ENCODE results near the gene EXT2.

EXT2 gene

DNA sequence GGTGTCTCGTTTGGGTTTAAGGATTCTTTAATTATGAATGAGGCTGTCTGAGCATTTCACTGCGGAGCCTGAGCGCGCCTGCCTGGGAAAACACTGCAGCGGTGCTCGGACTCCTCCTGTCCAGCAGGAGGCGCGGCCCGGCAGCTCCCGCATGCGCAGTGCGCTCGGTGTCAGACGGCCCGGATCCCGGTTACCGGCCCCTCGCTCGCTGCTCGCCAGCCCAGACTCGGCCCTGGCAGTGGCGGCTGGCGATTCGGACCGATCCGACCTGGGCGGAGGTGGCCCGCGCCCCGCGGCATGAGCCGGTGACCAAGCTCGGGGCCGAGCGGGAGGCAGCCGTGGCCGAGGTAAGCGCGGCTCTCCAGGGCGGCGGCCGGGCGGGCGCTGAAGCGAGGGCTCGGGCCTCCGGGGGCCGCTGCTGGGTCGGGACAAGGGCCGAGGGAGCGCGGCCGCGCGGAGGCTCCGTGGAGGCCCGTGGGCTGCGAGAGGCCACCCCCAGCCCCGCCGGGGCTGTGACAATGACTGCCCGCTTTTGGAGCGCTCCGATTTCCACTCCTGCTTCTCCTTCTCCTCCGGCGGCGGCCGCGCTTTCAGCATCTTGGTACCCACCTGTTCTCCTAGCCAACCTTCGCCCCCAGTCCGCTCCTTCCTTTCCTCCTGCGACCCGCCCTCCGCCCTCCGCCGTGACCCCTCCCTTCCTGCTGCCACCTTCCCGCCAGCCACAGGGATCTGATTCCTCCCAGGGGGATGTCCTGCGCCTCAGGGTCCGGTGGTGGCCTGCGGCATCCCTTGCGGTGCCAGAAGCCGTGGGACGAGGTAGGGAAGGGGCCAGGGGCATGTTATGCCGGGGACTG lies at the start of gene EXT2:
Gene EXT2, plus strand, starts transcription at position 173 of the 854 bp plus-strand sequence. CDS start 12,035 bp downstream, outside the sequence.
- DNase-seq: peak; percentile 35 to 71

DNA sequence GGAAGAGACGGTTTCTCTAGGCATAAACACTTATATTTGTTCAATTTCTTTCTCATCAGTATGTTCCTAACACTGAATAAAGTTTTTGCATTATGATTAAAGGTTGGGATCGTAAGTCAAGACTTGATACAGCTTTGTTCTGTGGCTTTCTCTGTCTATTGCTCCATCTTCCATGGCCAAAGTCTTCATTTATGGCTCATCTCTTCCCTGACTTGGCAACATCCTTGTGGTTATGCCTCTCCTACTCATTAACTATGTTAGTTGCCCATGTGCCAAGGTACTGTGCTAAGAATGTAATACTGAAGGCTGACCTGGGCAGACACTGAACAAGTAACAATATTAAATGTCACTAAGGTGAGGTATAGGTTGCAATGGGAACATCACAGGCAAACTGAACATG lies 49.3 kb upstream of the EXT2 start:
- DNase-seq: no peak

DNA sequence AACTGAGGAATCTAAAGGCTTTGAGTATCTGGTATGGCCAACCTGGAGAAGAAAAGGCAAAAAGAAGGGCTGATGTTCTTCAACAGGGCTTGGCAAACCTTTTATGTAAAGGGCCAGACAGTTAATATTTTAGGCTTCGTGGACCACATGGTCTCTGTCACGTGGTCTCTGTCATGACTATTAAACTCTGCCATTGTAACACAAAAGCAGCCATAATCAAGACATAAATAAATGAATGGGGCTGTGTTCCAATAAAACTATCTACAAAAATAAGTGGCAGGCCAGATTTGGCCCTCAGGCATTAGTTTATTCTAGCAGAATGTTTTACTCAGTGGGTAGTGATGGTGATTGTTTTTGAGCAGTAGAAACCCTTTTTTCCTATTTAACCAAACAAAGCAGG lies 48.2 kb upstream of the EXT2 start:
- DNase-seq: no peak

DNA sequence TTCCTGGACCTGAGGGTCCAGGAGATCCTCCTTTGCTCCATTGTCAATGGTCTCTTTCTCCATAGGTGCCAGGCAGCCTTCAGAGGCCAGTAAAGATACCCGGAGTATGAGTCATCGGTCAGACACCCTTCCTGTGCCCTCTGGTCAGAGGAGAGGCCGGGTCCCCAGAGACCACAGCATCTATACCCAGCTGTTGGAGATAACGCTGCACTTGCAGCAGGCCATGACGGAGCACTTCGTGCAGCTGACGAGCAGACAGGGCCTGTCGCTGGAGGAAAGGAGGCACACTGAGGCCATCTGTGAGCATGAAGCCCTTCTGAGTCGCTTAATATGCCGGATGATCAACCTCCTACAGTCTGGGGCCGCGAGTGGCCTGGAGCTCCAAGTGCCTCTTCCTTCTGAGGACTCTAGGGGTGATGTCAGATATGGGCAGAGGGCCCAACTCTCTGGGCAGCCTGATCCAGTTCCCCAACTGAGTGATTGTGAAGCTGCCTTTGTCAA lies 47.5 kb upstream of the EXT2 start, which contains the start of gene ACCSL:
Gene ACCSL, plus strand, starts transcription at position 51 of the 501 bp plus-strand sequence. Its CDS starts 56 bp downstream, at position 107.
- no peak for DNase-seq

DNA sequence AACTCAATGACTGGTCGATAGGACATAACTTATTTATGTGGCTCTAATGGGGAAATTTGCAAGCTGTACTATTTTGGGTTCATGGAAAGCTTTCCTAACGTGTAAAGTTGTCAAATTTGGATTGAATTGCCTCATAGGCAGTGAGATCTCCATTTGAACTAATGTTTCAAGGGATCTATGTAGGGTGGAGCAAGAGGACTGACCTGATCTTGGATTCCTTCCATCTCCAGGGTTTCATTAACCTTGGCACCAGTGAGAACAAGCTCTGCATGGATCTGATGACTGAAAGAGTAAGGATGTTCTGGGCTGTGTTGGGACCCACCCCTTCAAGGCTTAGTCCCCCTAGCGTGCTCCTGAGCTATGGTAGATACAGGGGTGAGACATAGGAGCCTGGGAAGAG lies 45.6 kb upstream of the EXT2 start:
- DNase-seq: no peak

DNA sequence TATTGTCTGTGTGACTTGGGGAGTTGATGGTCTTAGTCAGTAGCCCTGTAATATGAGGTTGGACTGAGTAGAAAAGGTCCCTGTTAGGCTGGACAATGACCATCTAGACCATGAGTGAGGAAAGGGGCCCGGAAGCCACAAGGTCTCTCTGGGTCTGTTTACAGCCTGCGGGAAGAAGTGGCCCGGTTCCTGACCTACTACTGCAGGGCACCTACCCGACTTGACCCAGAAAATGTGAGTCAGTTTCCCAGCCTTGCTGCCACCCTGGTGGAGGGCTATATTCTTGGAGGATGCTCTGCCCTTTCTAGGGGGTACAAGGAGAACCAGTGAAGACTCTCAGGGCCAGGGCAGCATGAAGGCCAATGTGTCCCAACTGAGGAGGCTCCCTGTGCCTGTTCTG lies 44.3 kb upstream of the EXT2 start:
- no peak for DNase-seq

DNA sequence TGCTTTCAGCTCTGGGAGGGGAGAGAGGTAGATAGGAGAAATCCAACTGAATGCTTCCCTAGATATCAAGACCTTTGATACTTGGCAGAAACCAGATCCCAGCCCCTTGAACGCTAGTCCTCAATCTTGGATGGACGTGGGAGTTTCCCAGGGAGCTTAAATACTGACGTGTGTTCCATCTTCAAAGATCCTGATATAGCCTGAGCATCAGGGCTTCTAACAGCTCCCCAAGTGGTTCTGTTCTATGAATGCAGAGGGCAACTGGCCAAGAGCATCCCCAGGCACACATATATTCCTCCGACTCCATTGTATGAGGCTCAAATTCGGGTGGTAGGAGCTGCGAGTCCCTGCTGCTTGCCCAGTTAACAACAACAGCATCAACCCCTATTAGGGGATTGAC lies 38.1 kb upstream of the EXT2 start:
- no peak for DNase-seq

DNA sequence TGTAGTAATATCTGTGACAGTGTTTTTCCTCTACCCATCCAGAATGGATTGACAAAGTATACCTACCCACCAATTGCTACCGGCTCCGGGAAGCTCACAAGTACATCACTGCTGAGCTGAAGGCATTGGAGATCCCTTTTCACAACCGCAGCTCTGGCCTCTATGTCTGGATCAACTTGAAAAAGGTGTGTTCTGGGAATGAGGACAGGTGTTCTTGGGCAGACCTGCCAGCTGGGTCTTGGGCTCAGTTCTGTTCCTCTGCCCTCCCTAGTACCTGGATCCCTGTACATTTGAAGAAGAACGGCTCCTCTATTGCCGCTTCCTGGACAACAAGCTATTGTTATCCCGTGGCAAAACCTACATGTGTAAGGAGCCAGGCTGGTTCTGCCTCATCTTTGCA lies 37.2 kb upstream of the EXT2 start:
- no peak for DNase-seq

DNA sequence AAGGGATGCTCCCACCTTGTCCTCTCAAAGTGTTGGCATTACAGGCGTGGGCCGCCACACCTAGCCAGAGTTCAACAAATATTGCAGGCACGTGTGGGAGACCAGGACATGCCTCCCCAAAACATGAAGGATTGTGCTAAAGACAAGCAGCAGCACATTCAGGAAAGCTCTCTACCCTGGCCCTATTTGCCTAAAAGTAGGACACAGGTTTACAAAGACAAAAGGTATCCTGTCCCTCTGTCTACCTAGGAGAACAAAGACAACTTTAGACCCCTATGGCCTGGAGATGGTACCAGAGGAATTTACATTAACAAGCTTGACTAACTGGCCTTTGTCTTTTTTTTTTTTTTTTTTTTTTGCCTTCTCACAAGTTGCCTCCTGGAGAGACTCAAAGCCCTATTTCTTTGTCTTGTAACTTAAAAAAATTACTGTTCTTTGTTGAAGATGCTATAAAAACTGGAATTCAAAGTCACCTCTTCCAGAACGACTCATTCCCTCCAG lies 30.3 kb upstream of the EXT2 start:
- no peak for DNase-seq

DNA sequence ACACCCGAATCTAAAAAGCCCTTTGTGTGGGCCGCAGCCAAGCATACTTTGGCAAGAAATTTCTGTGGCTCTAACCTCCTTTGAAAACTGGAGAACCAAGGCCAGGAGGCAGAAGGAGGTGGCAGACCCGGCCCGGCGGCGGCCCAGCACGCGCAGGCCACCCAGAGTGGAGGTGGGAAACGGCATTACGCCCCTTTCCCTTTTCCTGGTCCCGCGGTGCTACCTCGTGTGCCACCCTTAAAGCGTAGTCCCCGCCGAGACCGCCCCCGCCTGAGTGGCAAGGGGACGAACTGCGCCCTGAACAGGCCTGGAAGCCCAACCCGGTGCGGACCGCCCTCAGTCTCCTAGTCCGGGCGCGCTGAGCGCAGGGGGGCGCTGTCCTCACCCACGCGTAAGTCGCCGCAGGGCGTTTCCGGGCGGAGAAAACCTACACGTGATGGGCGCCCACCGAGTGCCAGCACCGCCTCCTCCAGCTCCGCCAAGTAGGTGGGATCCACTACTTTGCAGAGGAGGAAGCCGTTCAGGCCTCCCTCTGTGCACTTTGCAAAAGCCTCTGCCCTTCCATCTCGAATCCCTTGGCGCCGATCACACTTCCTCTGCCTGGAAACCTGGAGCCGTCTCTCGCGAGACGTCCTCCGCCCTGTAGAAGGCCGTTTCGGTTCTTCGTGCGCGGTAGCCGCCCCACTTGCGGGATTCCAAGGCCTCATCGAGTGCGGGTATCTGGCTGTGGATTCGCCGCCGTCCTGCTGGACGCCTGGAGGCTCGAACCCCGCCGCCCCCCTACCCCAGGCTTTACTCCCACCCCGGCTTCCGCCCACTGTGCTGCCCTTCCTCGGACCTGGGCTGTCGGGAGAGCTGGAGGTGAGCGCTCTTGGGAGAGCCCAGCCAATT lies 29.4 kb upstream of the EXT2 start, which contains the start of gene ACCS:
Gene ACCS, plus strand, starts transcription at position 430 of the 891 bp plus-strand sequence. CDS start 1,358 bp downstream, outside the sequence.
- DNase-seq: peak; percentile 84 to 90

DNA sequence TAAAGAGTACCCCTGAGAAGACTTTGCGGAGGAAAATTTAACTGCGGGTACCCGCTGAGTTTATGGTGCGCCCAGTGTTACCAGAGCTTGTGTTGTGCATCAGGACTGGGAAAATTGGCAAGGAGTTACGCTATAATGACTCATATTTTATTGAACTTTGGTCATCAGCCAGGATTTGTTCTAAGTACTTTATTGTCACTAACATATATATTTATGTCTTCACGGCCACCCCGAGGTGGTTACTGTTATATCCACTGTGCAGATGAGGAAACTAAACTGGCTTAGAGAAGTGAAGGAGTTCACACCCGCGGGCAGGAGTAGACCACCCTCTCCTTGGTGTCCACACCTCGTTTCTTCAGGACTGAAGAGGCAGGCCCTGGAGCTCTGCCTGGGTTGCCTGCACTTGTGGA lies 28.7 kb upstream of the EXT2 start:
- DNase-seq: peak in 1 of 2 experiments; percentile 43

DNA sequence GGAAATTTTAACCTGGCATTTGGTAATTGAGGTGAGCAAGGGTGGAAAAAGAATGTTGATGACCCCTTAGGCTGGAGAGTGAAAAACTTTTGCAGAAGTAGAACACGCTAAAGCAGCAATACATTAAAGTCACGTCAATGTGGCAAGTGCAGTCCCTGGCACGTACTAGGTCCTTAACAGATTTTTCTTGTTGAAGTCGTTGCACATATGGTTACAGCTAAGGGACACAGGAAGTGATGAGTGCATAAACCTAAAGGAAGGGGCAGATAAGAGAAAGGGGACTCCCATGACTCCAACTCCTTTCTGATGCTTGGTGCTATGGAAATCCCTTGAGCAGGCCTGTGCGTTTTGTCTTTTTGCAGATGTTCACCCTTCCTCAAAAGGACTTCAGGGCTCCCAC lies 28.2 kb upstream of the EXT2 start:
- DNase-seq: no peak

DNA sequence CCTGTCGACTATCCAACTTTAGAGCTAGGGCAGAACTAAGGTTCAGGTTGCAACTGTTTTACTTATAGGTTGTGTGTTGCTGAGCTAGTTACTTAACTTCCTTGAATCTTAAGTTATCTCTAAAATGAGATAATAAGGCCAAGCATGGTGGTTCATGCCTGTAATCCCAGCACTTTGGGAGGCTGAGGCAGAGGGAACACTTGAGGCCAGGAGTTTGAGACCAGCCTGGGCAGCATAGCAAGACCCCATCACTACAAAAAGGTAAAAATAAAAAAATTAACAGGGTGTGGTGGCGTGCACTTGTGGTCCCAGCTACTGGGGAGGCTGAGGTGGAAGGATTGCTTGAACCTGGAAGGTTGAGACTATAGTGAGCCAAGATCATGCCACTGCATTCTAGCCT lies 27.3 kb upstream of the EXT2 start:
- no peak for DNase-seq

DNA sequence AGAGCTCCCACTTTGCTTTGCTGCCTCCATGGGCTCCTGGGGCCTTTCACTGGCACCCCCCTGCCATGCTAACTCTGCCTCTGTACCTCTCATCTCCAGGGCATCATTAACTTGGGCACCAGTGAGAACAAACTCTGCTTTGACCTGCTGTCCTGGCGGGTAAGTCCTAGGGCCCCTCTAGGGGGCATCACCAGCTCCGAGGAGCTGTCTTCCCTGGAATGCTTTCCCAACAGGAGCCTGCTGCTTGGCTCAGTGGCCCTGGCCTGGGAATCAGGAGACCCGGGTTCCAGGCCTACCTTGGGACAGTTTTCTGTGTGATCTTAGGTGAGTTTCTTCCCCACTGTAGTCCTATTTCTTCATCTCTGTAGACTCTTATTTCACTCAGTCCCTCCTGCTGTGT lies 24.3 kb upstream of the EXT2 start:
- DNase-seq: no peak

DNA sequence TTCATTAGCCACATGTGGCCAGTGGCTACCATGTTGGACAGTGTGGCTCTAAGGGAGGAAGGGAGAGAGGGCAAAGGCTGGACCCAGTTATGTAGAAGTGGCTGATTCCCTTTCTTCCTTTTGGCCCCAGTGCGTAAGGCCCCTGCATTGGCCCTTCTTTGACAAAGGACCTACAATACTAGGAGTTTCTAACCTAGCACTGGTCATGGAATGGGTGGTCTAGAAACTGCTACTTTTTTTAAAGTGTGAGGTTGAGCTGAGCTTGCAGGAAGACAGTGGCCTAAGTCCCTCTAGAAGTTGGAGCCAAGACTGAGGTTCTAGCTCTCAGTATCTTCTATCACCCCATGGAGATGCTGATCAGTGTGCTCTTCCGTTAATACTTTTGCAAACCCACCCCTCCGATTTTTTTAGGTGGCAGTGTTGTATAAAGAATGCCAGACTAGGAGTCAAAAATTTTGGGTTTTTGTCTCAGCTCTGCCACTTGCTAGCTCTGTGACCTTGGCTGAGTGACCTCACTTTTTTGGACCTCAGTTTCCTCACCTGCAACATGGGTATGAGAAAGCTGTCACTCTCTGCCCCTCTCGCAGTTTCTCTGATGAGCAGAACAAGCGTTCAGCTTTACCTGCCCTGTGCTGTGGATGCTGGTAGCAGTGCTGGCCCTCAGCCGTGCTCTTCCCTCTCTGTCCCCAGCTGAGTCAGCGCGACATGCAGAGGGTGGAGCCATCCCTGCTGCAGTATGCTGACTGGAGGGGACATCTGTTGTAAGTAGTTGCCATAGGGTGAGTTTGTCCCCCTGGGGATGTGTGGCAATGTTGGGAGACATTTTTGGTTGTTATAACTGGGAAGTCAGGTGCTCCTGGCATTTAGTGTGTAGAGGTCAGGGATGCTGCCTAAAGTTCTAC lies 22.5 kb upstream of the EXT2 start:
- no peak for DNase-seq

DNA sequence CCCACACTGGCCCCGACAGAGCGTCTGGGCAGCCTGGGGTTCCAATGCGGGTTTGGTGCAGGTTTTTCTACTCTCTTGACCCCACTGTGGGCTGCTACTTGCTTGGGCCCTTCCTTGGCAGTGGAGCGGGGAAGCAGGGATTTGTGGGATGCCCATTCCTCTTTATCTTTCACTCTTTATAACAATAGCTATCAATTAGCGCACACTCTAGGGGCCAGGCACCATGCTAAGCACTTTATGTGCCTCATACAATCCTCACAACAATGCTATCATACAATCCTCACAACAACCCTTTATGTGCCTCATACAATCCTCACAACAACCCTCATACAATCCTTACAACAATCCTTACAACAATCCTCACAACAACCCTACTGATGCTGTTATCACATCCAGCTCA lies 16.7 kb upstream of the EXT2 start:
- no peak for DNase-seq

DNA sequence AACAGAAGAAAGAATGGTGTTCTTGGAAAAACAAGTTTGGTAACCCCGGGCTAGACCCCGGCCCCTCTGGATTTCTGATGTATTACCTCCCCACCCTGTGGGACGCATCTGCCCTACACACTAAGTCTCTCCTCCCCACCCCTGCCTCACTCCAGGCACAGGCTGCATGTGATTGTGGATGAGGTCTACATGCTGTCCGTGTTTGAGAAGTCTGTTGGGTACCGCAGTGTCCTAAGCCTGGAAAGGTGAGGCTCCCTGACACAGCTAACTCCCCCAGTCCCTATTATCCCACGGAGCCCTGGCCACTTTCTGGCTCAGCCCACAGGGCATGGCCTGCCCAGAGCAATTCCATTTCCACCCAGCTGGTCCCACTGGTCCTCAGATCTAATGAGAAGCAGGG lies 16.1 kb upstream of the EXT2 start:
- no peak for DNase-seq

DNA sequence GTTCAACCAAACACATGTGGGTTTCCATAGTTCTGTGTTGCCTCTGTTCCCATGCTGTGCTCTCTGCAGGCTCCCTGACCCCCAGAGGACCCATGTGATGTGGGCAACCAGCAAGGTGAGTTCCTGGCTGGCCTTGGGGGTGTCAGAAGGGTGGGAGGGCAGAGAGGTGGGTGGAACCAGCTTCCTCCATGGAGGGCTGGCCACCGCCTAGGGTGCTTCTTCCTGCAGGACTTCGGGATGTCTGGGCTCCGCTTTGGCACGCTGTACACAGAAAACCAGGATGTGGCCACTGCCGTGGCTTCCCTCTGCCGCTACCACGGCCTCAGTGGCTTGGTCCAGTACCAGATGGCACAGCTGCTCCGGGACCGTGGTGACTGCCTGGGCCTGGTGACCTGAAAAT lies 14.5 kb upstream of the EXT2 start:
- no peak for DNase-seq

DNA sequence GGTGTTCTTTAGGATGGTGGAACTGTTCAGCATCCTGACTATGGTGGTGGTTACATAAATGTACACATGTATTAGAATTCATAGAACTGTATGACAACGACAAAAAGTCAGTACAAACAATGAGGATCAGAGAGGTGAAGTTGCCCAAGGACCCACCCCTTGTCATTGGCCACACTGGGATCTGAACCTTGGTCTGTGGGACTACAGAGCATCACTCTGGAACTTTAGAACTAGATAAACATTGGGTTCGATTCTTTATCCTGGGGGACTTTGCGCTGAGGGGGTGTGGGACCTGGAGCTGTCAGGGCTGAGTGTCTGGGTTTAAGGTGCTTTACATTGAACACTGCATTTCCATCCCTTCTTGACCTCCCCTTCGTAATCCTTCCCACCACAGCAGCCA lies 12.8 kb upstream of the EXT2 start:
- no peak for DNase-seq

DNA sequence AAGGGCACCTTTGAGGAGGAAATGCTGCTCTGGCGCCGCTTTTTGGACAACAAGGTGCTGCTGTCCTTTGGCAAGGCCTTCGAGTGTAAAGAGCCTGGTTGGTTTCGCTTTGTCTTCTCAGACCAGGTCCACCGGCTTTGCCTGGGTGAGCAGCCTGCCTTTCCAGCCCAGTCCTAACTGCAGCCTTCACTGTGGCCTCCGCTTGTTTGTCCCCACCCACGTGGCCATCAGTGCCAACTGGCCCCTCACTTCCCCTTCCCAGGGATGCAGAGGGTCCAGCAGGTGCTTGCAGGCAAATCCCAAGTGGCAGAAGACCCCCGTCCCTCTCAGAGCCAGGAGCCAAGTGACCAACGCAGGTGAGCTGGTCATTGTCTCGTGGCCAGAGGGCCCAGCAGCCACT lies 12.0 kb upstream of the EXT2 start:
- no peak for DNase-seq

DNA sequence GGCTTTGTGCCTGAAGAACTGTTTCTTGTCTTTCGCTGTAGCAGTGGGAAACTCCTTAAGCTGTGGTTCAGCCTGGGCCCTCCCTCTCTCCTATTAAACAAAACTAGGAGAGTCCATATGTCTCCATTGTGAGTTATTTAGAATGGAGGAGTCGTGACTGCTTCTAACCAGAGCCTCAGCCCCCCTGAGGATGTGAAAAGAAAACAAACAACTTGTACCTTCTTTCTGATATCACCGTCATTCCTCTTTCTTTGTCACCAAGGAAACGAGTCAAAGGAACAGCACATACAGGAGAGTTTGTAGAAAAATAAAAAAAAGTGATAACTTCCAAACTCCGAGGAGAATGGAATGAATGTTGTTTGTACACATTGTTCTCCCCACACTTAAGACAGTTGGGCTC lies 11.6 kb upstream of the EXT2 start:
- DNase-seq: no peak

DNA sequence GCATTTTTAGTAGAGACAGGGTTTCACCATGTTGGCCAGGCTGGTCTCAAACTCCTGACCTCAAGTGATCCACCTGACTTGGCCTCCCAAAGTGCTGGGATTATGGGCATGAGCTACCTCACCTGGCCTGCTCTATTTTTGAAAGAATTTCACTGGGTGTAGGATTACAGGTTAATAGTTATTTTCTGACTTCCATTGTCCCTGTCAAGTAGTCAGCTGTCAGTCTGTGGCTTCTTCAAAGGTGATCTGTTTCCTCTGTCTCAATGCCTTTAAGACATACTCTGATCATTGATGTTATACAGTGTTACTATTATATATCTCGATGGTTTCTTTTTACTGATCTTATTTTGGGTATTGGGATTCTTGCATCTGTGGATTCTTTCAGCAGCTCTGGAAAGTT lies 10.1 kb upstream of the EXT2 start:
- no peak for DNase-seq
